Ovary (tissue), 9 donors: Measurements from ENCODE around the gene CARM1. TPM values are rescaled to one million over a fixed set of nuclear protein-coding genes. Genes with fewer than 3 reads are reported as not detected.

ENCODE experiments used
- DNase-seq, 5 donors: peaks; one replicate each; pipeline ENCODE4 v3.0.0-alpha.2; 2019 to 2020
- H3K27ac ChIP-seq, 2 donors: fragments of 200-600 bp; one replicate each; pipeline versions ENCODE4 v1.5.1 to v1.8.0; 2019 to 2022
- H3K27me3 ChIP-seq: fragments of 200-600 bp; one replicate; pipeline ENCODE4 v1.8.0; 2022
- H3K36me3 ChIP-seq: fragments of 200-600 bp; sonication (generic); one replicate; pipeline ENCODE4 v1.5.1; 2019
- H3K4me1 ChIP-seq: one replicate; pipeline ENCODE4 v1.8.1; 2013; ENCODE audit warnings: mild to moderate bottlenecking, moderate library complexity; ENCODE audit not compliant: insufficient read depth
- H3K4me3 ChIP-seq: fragments of 200-600 bp; sonication (generic); one replicate; pipeline ENCODE4 v1.5.1; 2017
- H3K9me3 ChIP-seq, 2 donors: fragments of 200-600 bp in 1 of 2; sonication (generic) in 1 of 2; one replicate each; pipeline versions ENCODE4 v1.5.1 to v1.8.1; 2013 to 2019; ENCODE audit warnings: mild to moderate bottlenecking in 1 of 2, moderate library complexity in 1 of 2
- CTCF ChIP-seq, 3 donors: fragments of 450-650 bp in 2 of 3; fragments of 200-600 bp in 1 of 3; IDR thresholded peaks; one replicate each; pipeline versions ENCODE4 v1.5.1 to v1.8.0; 2016 to 2022; ENCODE audit warnings: antibody characterized with exemption in 3 of 3, mild to moderate bottlenecking in 1 of 3
- EP300 ChIP-seq: sonication (generic); formaldehyde crosslinking; IDR thresholded peaks from one replicate; pipeline ENCODE4 v1.6.1; 2017; ENCODE audit warnings: antibody characterized with exemption
- POLR2A ChIP-seq: fragments of 450-650 bp; IDR thresholded peaks from one replicate; pipeline ENCODE4 v1.6.1; 2017; ENCODE audit warnings: antibody characterized with exemption, mild to moderate bottlenecking, moderate library complexity
- WGBS, 3 donors: extraction: QIAGEN DNeasy Blood & Tissue Kit in 1 of 3; methylation state at CpG; one replicate each; pipeline versions ENCODE4 v1.1.5 to v1.1.7; 2013 to 2017; 5-methylcytosine and 5-hydroxymethylcytosine counted together
- intact Hi-C, 4 donors: fragments of 100-400 bp; cut with DNase I; formaldehyde crosslinking; loops; one replicate each; pipeline versions ENCODE4 v1.11.0 to v1.15.1; 2022 to 2023
- polyA plus RNA-seq, 2 donors: library from polyadenylated mRNA; stranded (reverse); fragments of 200-250 nt in 1 of 2; fragments of 350-450 nt in 1 of 2; fragmentation: Illumina TruSeq in 1 of 2; extraction: RNeasy Lipid Tissue Mini Kit (QIAGEN cat#74804) in 1 of 2; gene quantifications; one replicate each; pipeline ENCODE4 v1.2.3, GENCODE V29; 2013 to 2014
- total RNA-seq, 7 donors: library from RNA; depleted of rRNA in 2 of 7; stranded (reverse); fragments of >200 nt in 2 of 7; fragmentation: NEBNext Ultra II Directional in 3 of 7; extraction: Animal tissue kit (Norgen Biotek cat#: 25700) in 3 of 7; gene quantifications; one replicate each; pipeline versions ENCODE4 v1.1.0 to v1.2.4, GENCODE V29; 2016 to 2023
- donor health status: DM: no; HTN: no; CAD: no; lungs with moderate emphysema.
- donor health status: DM: no; HTN: no; CAD: no.
- donor health status: Bipolar disorder and iron deficiency.
- donor health status: DM: yes; HTN: yes; CAD: no.
- donor health status: DM: no; HTN: no; CAD: no.
- donor health status: DM: yes; HTN: yes; CAD: no.

Gene CARM1
- total and polyA plus RNA-seq, 9 donors, result 10.1 to 42.1 (median 38.1) TPM

- DNase-seq, result no peak
- Histone ChIP-seq H3K4me1 (peaks cover 6% of the 10 kb centered on the region), H3K36me3 (no peaks in the 10 kb centered on the region), H3K27me3 (no peaks in the 10 kb centered on the region), H3K4me3 (no peak overlapping the region), H3K27ac (no peak overlapping the region), H3K9me3 (no peaks in the 10 kb centered on the region)
- TF ChIP-seq EP300 (no peak), CTCF (IDR thresholded peaks at IDR 0.05) (no peak), POLR2A (no peak)
- 95 to 98% (median 97%) methylated on average over 4 of the region's 4 CpGs for WGBS, 3 donors
- intact Hi-C loops, result no loop called here
Observed at GRCh38 chr19:10964903-10965302, 93.5 kb downstream of the CARM1 start.

- intact Hi-C loops, result no loop called here
- Histone ChIP-seq H3K36me3 (no peaks in the 10 kb centered on the region), H3K4me1 (peaks cover 6% of the 10 kb centered on the region), H3K4me3 (no peak overlapping the region), H3K9me3 (no peaks in the 10 kb centered on the region), H3K27ac (no peak overlapping the region), H3K27me3 (no peaks in the 10 kb centered on the region)
- no peak for TF ChIP-seq POLR2A
- TF ChIP-seq CTCF (IDR thresholded peaks at IDR 0.05), result no peak
- no peak for TF ChIP-seq EP300
- no peak for DNase-seq
- 78 to 79% (median 78%) methylated on average over 6 of the region's 6 CpGs for WGBS, 3 donors
Observed at GRCh38 chr19:10965398-10965797, 94.0 kb downstream of the CARM1 start.

GRCh38 chr19:10966809-10967208 lies 95.5 kb downstream of the CARM1 start:
- DNase-seq, result no peak
- Histone ChIP-seq H3K27me3 (no peaks in the 10 kb centered on the region), H3K4me1 (peaks cover 6% of the 10 kb centered on the region), H3K27ac (no peak overlapping the region), H3K36me3 (no peaks in the 10 kb centered on the region), H3K9me3 (no peaks in the 10 kb centered on the region), H3K4me3 (no peak overlapping the region)
- no peak for TF ChIP-seq EP300
- no peak for TF ChIP-seq POLR2A
- no peak for TF ChIP-seq CTCF (IDR thresholded peaks at IDR 0.05)
- WGBS, 3 donors, result 58 to 69% (median 60%) methylated on average over 8 of the region's 8 CpGs
- intact Hi-C loops, result no loop called here

- DNase-seq, result no peak
- 69 to 72% (median 71%) methylated on average over 10 of the region's 10 CpGs for WGBS, 3 donors
- Histone ChIP-seq H3K27me3 (no peaks in the 10 kb centered on the region), H3K27ac (no peak overlapping the region), H3K36me3 (no peaks in the 10 kb centered on the region), H3K9me3 (no peaks in the 10 kb centered on the region), H3K4me3 (no peak overlapping the region), H3K4me1 (no peaks in the 10 kb centered on the region)
- TF ChIP-seq EP300 (no peak), CTCF (IDR thresholded peaks at IDR 0.05) (no peak), POLR2A (no peak)
- intact Hi-C loops, result no loop called here
Observed at GRCh38 chr19:10968527-10969135, 97.3 kb downstream of the CARM1 start.
